Colonic mucosa (tissue), 4 donors: ENCODE data around the gene SEMA4D. TPM values are rescaled to one million over a fixed set of nuclear protein-coding genes. Genes with fewer than 3 reads are reported as not detected.
A peak's percentile ranks its signal among the peaks of the same experiment; 100 is the strongest.

Experiments
- DNase-seq: peaks from one replicate; pipeline ENCODE4 v3.0.0-alpha.2; 2020
- H3K27ac ChIP-seq: fragments of 200-600 bp; one replicate; pipeline ENCODE4 v1.8.0; 2021
- H3K27me3 ChIP-seq: fragments of 200-600 bp; one replicate; pipeline ENCODE4 v1.8.0; 2021
- H3K36me3 ChIP-seq: fragments of 200-600 bp; one replicate; pipeline ENCODE4 v1.8.0; 2021
- H3K4me1 ChIP-seq: fragments of 200-600 bp; one replicate; pipeline ENCODE4 v1.8.0; 2021; ENCODE audit warnings: mild to moderate bottlenecking
- H3K4me3 ChIP-seq: fragments of 200-600 bp; one replicate; pipeline ENCODE4 v1.8.0; 2021
- H3K9ac ChIP-seq, 2 donors: one replicate each; pipeline ENCODE4 v1.7.0; 2013; ENCODE audit warnings: control low read depth in 2 of 2, low read depth in 2 of 2, low read length in 2 of 2
- H3K9me3 ChIP-seq: fragments of 200-600 bp; one replicate; pipeline ENCODE4 v1.8.0; 2021
- CTCF ChIP-seq: fragments of 200-600 bp; IDR thresholded peaks from one replicate; pipeline ENCODE4 v1.8.0; 2022; ENCODE audit warnings: antibody characterized with exemption, mild to moderate bottlenecking
- intact Hi-C: fragments of 100-400 bp; cut with DNase I; formaldehyde crosslinking; loops from one replicate; pipeline ENCODE4 v1.14.1; 2022
- total RNA-seq, 2 donors: library from RNA; stranded (reverse); fragmentation: NEBNext Ultra II Directional in 1 of 2; extraction: Animal tissue kit (Norgen Biotek cat#: 25700) in 1 of 2; gene quantifications; one replicate each; pipeline ENCODE4 v1.2.1, GENCODE V29; 2021
- donor health status: healthy.
- donor health status: DM: no; HTN: no; CAD: no.
- donor health status: DM: no; HTN: no; CAD: no.

SEMA4D gene
- total RNA-seq, 2 donors from 2014 or later, result 14.7 to 19.0 TPM

DNA sequence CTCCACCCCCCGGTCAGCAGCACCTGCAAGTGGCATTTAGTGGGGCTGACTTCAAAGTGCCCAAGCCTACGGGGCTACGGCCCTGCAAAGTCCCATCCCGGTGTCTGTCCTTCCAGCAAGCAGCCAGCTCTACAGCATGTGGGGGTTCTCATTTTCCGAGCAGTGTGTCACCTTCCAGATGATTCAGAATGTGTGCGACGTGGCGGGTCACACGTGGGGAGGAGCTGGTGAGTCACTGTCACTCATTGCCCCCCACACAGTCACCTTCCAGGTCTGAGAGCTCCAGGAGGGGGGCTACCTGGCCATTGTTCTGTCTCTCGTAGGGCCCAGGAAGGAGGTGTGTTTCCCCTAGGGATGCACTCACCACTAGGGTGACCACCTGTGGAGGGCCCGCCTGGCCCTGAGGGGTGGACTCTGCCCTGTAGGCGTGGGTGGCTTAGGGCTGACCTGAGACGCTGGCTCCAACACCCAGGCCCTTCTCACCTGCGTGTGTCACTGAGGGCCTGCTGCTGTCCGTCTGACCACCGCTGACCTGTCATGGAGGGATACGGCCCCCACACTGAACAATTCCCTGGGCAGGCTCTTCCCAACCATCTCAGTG, 70.2 kb downstream of the SEMA4D start:
- Histone ChIP-seq H3K27me3 (no peaks in the 10 kb centered on the region), H3K36me3 (no peaks in the 10 kb centered on the region), H3K4me3 (no peak overlapping the region), H3K27ac (no peak overlapping the region), H3K4me1 (peaks cover 4% of the 10 kb centered on the region), H3K9ac (peak overlapping the region; percentile 26 to 39), H3K9me3 (no peaks in the 10 kb centered on the region)
- intact Hi-C loops, result loop anchor here (10.0 kb wide), 1 partner anchor 57 kb away; no protein-coding TSS in a partner anchor
- no peak for DNase-seq
- TF ChIP-seq CTCF, result no peak

GRCh38 chr9:89426384-89426961, 71.4 kb downstream of the SEMA4D start:
- Histone ChIP-seq H3K9me3 (no peaks in the 10 kb centered on the region), H3K4me3 (no peak overlapping the region), H3K27ac (no peak overlapping the region), H3K27me3 (no peaks in the 10 kb centered on the region), H3K4me1 (peaks cover 4% of the 10 kb centered on the region), H3K36me3 (no peaks in the 10 kb centered on the region), H3K9ac (no peak overlapping the region)
- TF ChIP-seq CTCF, result no peak
- no peak for DNase-seq
- intact Hi-C loops, result loop anchor here (10.0 kb wide), 1 partner anchor 58 kb away; no protein-coding TSS in a partner anchor

- Histone ChIP-seq H3K27me3 (no peaks in the 10 kb centered on the region), H3K36me3 (no peaks in the 10 kb centered on the region), H3K4me3 (no peak overlapping the region), H3K9me3 (no peaks in the 10 kb centered on the region), H3K4me1 (peaks cover 4% of the 10 kb centered on the region), H3K9ac (no peak overlapping the region), H3K27ac (no peak overlapping the region)
- no peak for TF ChIP-seq CTCF
- no peak for DNase-seq
- intact Hi-C loops, result loop anchor here (10.0 kb wide), 1 partner anchor 59 kb away; no protein-coding TSS in a partner anchor
Measured at GRCh38 chr9:89425921-89426383, 72.0 kb downstream of the SEMA4D start.

GRCh38 chr9:89425024-89425805, 72.7 kb downstream of the SEMA4D start:
- no peak overlapping the region for H3K4me3 ChIP-seq
- H3K4me1 ChIP-seq, result peaks cover 4% of the 10 kb centered on the region
- DNase-seq, result no peak
- intact Hi-C loops, result loop anchor here (10.0 kb wide), 1 partner anchor 60 kb away; no protein-coding TSS in a partner anchor
- no peaks in the 10 kb centered on the region for H3K27me3 ChIP-seq
- no peaks in the 10 kb centered on the region for H3K36me3 ChIP-seq
- H3K9ac ChIP-seq, result peak overlapping the region in 1 of 2 donors; percentile 9
- H3K27ac ChIP-seq, result no peak overlapping the region
- no peak for TF ChIP-seq CTCF
- no peaks in the 10 kb centered on the region for H3K9me3 ChIP-seq

DNA sequence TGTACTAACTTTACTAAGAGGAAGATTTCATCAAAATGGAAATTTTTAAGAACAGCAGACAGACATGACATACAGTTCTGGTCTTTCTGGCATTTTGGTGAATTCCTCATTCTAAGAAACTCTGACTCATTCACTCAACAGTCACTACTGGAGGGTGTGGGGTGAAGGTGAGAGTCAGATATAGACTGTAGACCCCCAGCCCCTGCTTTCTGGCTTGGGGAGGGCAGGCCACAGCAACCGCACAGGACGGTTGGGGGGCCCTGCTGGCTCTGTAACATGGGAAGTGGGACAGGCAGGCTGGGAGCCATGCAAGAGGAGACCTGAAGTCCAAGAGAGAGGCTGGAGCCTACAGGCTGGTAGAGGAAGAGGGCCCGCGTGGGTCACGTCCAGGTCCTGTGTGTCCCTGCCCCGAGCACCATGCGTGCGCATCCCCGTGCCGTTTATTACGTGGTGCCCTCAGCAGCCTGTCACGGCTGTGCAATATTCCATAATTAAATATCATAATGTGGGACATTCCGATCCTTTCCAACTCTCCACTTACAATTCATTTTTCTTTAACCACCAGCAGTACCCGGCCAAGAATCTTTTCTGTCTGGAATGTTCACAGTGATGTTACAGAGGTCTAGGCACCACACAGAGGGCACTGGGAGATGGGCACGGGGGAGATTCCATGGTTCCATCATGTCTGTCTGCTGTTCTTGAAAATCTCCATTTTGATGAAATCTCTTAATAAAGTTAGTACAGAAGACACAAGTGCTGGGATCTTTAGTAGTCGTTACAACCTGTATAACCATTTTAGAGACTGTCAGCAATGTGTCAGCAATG, 75.5 kb downstream of the SEMA4D start:
- peaks cover 4% of the 10 kb centered on the region for H3K4me1 ChIP-seq
- H3K36me3 ChIP-seq, result no peaks in the 10 kb centered on the region
- H3K27ac ChIP-seq, result no peak overlapping the region
- intact Hi-C loops, result loop anchor here (10.0 kb wide), 1 partner anchor 62 kb away; no protein-coding TSS in a partner anchor
- no peak for TF ChIP-seq CTCF
- DNase-seq, result no peak
- H3K9me3 ChIP-seq, result no peaks in the 10 kb centered on the region
- no peak overlapping the region for H3K4me3 ChIP-seq
- peak overlapping the region in 1 of 2 donors; percentile 4 for H3K9ac ChIP-seq
- H3K27me3 ChIP-seq, result no peaks in the 10 kb centered on the region
